ENCODE data around the gene PTRH1.
A peak's percentile ranks its signal among the peaks of the same experiment; 100 is the strongest.

PTRH1 gene

GRCh38 chr9:127723013-127723412 lies 7.5 kb upstream of the PTRH1 start:
- Histone ChIP-seq H2BK15ac (ENCODE audit: low read length) (peak overlapping the region; percentile 71), H4K91ac (ENCODE audit: low read depth, low read length, poor library complexity) (no peak overlapping the region), H4K8ac (ENCODE audit: low read depth, low read length) (no peak overlapping the region), H2BK5ac (ENCODE audit: low read length) (no peak overlapping the region), H2AFZ (ENCODE audit: low read length) (no peak overlapping the region), H2BK12ac (ENCODE audit: low read length) (no peak overlapping the region), H3K36me3 (replicated peaks in 1 of 2; ENCODE audit: control insufficient read depth in 2 of 2, insufficient read depth in 2 of 2, low read length in 2 of 2) (no peaks in the 10 kb centered on the region), H3K9ac (ENCODE audit: low read depth, low read length, poor library complexity) (no peak overlapping the region), H2AK5ac (ENCODE audit: low read depth, low read length) (peak overlapping the region; percentile 79), H3K18ac (ENCODE audit: low read length) (peak overlapping the region; percentile 38), H3K23ac (ENCODE audit: low read depth, low read length, poor library complexity) (peak overlapping the region; percentile 60), H3K79me1 (ENCODE audit: low read depth, low read length) (no peaks in the 10 kb centered on the region), H3K4ac (ENCODE audit: low read length) (no peak overlapping the region), H3K14ac (ENCODE audit: low read length) (no peak overlapping the region), H3K4me1 (ENCODE audit: control insufficient read depth in 2 of 2, insufficient read depth in 1 of 2, low read depth in 1 of 2, low read length in 2 of 2) (peaks cover 0 to 4% of the 10 kb centered on the region in 2 donors), H3K4me3 (ENCODE audit: low read length in 2 of 2) (peak overlapping the region in 1 of 2 donors; percentile 44), H2BK120ac (ENCODE audit: low read depth, low read length) (no peak overlapping the region), H3K9me3 (replicated peaks in 1 of 2; ENCODE audit: control insufficient read depth in 2 of 2, insufficient read depth in 1 of 2, low read depth in 1 of 2, low read length in 2 of 2) (no peaks in the 10 kb centered on the region), H3K27me3 (ENCODE audit: control insufficient read depth in 3 of 3, insufficient read depth in 3 of 3, low read depth in 1 of 3, low read length in 3 of 3) (peaks cover 0 to 21% (median 0%) of the 10 kb centered on the region in 3 experiments), H3K27ac (replicated peaks; ENCODE audit: low read length) (no peak overlapping the region), H3K4me2 (ENCODE audit: insufficient read depth, low read length, poor library complexity, severe bottlenecking) (no peak overlapping the region)
- DNase-seq (ENCODE audit: low spot score), result no peak
- no CpG with 5 or more reads among the region's 13 CpGs for WGBS, 2 donors (ENCODE audit: extremely low coverage in 2 of 2, insufficient read length in 2 of 2, insufficient replicate concordance in 1 of 2)

DNA sequence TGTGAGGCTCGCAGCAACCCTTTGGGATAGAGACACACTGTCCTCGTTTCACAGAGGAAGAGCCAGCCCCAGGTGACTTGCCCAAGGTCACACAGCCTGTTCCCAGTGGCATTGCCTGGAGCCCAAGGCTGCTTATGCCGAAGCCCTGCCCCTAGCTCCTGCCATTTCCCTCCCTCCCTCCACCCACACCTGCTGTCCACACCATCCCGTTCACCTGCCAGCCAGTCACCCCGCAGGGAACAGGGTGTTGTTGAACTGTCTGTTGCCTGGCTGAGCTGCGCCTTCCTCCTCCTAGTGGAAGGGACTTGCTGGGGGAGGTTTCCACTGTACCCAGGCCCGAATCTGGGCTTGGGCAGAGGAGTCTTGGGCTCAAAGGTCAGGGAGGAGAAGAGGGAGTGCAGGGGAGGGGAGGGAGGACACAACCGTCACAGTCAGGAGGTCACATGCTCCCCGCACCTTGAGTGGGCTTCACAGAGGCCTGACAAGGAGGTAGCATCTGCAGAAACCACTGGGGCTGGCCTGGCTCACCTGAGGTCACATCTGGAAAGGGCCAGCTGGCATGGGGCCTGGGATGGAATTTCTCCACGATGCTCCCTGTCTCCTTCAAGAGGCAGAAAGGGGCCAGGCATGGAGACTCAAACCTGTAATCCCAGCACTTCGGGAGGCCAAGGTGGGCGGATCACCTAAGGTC lies 6.7 kb upstream of the PTRH1 start:
- Histone ChIP-seq H3K9ac (ENCODE audit: low read depth, low read length, poor library complexity) (no peak overlapping the region), H2BK15ac (ENCODE audit: low read length) (peak overlapping the region; percentile 21), H3K14ac (ENCODE audit: low read length) (peak overlapping the region; percentile 47), H3K4me3 (ENCODE audit: low read length in 2 of 2) (peak overlapping the region in 1 of 2 donors; percentile 25), H2BK5ac (ENCODE audit: low read length) (no peak overlapping the region), H3K27ac (replicated peaks; ENCODE audit: low read length) (no peak overlapping the region), H3K9me3 (replicated peaks in 1 of 2; ENCODE audit: control insufficient read depth in 2 of 2, insufficient read depth in 1 of 2, low read depth in 1 of 2, low read length in 2 of 2) (no peaks in the 10 kb centered on the region), H3K18ac (ENCODE audit: low read length) (peak overlapping the region; percentile 7), H4K8ac (ENCODE audit: low read depth, low read length) (no peak overlapping the region), H4K91ac (ENCODE audit: low read depth, low read length, poor library complexity) (no peak overlapping the region), H3K36me3 (replicated peaks in 1 of 2; ENCODE audit: control insufficient read depth in 2 of 2, insufficient read depth in 2 of 2, low read length in 2 of 2) (no peaks in the 10 kb centered on the region), H2AK5ac (ENCODE audit: low read depth, low read length) (peak overlapping the region; percentile 68), H2BK120ac (ENCODE audit: low read depth, low read length) (no peak overlapping the region), H3K4me1 (ENCODE audit: control insufficient read depth in 2 of 2, insufficient read depth in 1 of 2, low read depth in 1 of 2, low read length in 2 of 2) (peaks cover 0 to 4% of the 10 kb centered on the region in 2 donors), H3K23ac (ENCODE audit: low read depth, low read length, poor library complexity) (peak overlapping the region; percentile 75), H3K4ac (ENCODE audit: low read length) (no peak overlapping the region), H2BK12ac (ENCODE audit: low read length) (peak overlapping the region; percentile 16), H3K4me2 (ENCODE audit: insufficient read depth, low read length, poor library complexity, severe bottlenecking) (no peak overlapping the region), H2AFZ (ENCODE audit: low read length) (no peak overlapping the region), H3K79me1 (ENCODE audit: low read depth, low read length) (no peaks in the 10 kb centered on the region), H3K27me3 (ENCODE audit: control insufficient read depth in 3 of 3, insufficient read depth in 3 of 3, low read depth in 1 of 3, low read length in 3 of 3) (peaks cover 0 to 21% (median 0%) of the 10 kb centered on the region in 3 experiments)
- no peak for DNase-seq (ENCODE audit: low spot score)
- no CpG with 5 or more reads among the region's 12 CpGs for WGBS, 2 donors (ENCODE audit: extremely low coverage in 2 of 2, insufficient read length in 2 of 2, insufficient replicate concordance in 1 of 2)

GRCh38 chr9:127721391-127721821 lies 5.9 kb upstream of the PTRH1 start:
- no CpG with 5 or more reads among the region's 11 CpGs for WGBS, 2 donors (ENCODE audit: extremely low coverage in 2 of 2, insufficient read length in 2 of 2, insufficient replicate concordance in 1 of 2)
- Histone ChIP-seq H2BK15ac (ENCODE audit: low read length) (peak overlapping the region; percentile 67), H3K18ac (ENCODE audit: low read length) (no peak overlapping the region), H3K14ac (ENCODE audit: low read length) (no peak overlapping the region), H2BK5ac (ENCODE audit: low read length) (no peak overlapping the region), H2AK5ac (ENCODE audit: low read depth, low read length) (no peak overlapping the region), H3K27ac (replicated peaks; ENCODE audit: low read length) (no peak overlapping the region), H3K4me2 (ENCODE audit: insufficient read depth, low read length, poor library complexity, severe bottlenecking) (no peak overlapping the region), H2BK12ac (ENCODE audit: low read length) (no peak overlapping the region), H3K9ac (ENCODE audit: low read depth, low read length, poor library complexity) (no peak overlapping the region), H3K36me3 (replicated peaks in 1 of 2; ENCODE audit: control insufficient read depth in 2 of 2, insufficient read depth in 2 of 2, low read length in 2 of 2) (no peaks in the 10 kb centered on the region), H3K4ac (ENCODE audit: low read length) (no peak overlapping the region), H4K8ac (ENCODE audit: low read depth, low read length) (no peak overlapping the region), H2BK120ac (ENCODE audit: low read depth, low read length) (no peak overlapping the region), H3K4me3 (ENCODE audit: low read length in 2 of 2) (no peak overlapping the region), H3K79me1 (ENCODE audit: low read depth, low read length) (no peaks in the 10 kb centered on the region), H3K4me1 (ENCODE audit: control insufficient read depth in 2 of 2, insufficient read depth in 1 of 2, low read depth in 1 of 2, low read length in 2 of 2) (peaks cover 2 to 4% of the 10 kb centered on the region in 2 donors), H3K27me3 (ENCODE audit: control insufficient read depth in 3 of 3, insufficient read depth in 3 of 3, low read depth in 1 of 3, low read length in 3 of 3) (peaks cover 0 to 21% (median 0%) of the 10 kb centered on the region in 3 experiments), H2AFZ (ENCODE audit: low read length) (no peak overlapping the region), H3K23ac (ENCODE audit: low read depth, low read length, poor library complexity) (no peak overlapping the region), H3K9me3 (replicated peaks in 1 of 2; ENCODE audit: control insufficient read depth in 2 of 2, insufficient read depth in 1 of 2, low read depth in 1 of 2, low read length in 2 of 2) (no peaks in the 10 kb centered on the region), H4K91ac (ENCODE audit: low read depth, low read length, poor library complexity) (no peak overlapping the region)
- DNase-seq (ENCODE audit: low spot score), result no peak

DNA sequence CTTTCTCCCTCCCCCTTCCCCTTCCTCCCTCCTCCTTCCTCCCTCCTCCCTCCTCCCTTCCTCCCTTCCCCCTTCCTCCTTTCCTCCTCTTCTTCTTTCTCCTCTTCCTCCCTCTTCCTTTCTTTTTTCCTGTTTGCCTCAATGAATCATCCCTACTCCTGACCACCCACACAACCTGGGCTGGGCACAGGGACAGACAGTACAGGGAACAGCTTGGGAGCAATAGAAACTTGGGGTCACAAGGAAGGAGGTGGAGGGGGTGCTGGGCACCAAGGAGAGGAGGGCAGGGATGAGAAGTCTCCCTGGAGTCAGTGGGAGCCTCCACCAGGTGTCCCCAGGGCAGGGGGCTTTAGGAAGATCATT lies 5.4 kb upstream of the PTRH1 start:
- H3K9me3 ChIP-seq (replicated peaks in 1 of 2; ENCODE audit: control insufficient read depth in 2 of 2, insufficient read depth in 1 of 2, low read depth in 1 of 2, low read length in 2 of 2), result no peaks in the 10 kb centered on the region
- no peak overlapping the region for H2BK120ac ChIP-seq (ENCODE audit: low read depth, low read length)
- no peak overlapping the region for H3K18ac ChIP-seq (ENCODE audit: low read length)
- H3K4me1 ChIP-seq (ENCODE audit: control insufficient read depth in 2 of 2, insufficient read depth in 1 of 2, low read depth in 1 of 2, low read length in 2 of 2), result peaks cover 5 to 7% of the 10 kb centered on the region in 2 donors
- no peak overlapping the region for H2AFZ ChIP-seq (ENCODE audit: low read length)
- no peak overlapping the region for H4K8ac ChIP-seq (ENCODE audit: low read depth, low read length)
- peak overlapping the region; percentile 67 for H2BK15ac ChIP-seq (ENCODE audit: low read length)
- no peak for DNase-seq (ENCODE audit: low spot score)
- H3K79me1 ChIP-seq (ENCODE audit: low read depth, low read length), result no peaks in the 10 kb centered on the region
- no peak overlapping the region for H4K91ac ChIP-seq (ENCODE audit: low read depth, low read length, poor library complexity)
- no peaks in the 10 kb centered on the region for H3K36me3 ChIP-seq (replicated peaks in 1 of 2; ENCODE audit: control insufficient read depth in 2 of 2, insufficient read depth in 2 of 2, low read length in 2 of 2)
- no peak overlapping the region for H3K14ac ChIP-seq (ENCODE audit: low read length)
- H3K27ac ChIP-seq (replicated peaks; ENCODE audit: low read length), result no peak overlapping the region
- no peak overlapping the region for H2BK5ac ChIP-seq (ENCODE audit: low read length)
- H3K9ac ChIP-seq (ENCODE audit: low read depth, low read length, poor library complexity), result no peak overlapping the region
- H3K23ac ChIP-seq (ENCODE audit: low read depth, low read length, poor library complexity), result no peak overlapping the region
- H3K4me3 ChIP-seq (ENCODE audit: low read length in 2 of 2), result no peak overlapping the region
- no peak overlapping the region for H2BK12ac ChIP-seq (ENCODE audit: low read length)
- H2AK5ac ChIP-seq (ENCODE audit: low read depth, low read length), result no peak overlapping the region
- H3K4me2 ChIP-seq (ENCODE audit: insufficient read depth, low read length, poor library complexity, severe bottlenecking), result no peak overlapping the region
- H3K4ac ChIP-seq (ENCODE audit: low read length), result no peak overlapping the region
- H3K27me3 ChIP-seq (ENCODE audit: control insufficient read depth in 3 of 3, insufficient read depth in 3 of 3, low read depth in 1 of 3, low read length in 3 of 3), result peaks cover 0 to 21% (median 0%) of the 10 kb centered on the region in 3 experiments

Measured in neuronal stem cell (in vitro differentiated cells).